Inflammatory macrophage treated with lipopolysaccharide for 4 hours (primary cell): ENCODE results near the gene MBP.

ENCODE experiments used
- DNase-seq: peaks from one replicate; pipeline ENCODE4 v3.0.0-alpha.2; 2020

The MBP gene

DNA sequence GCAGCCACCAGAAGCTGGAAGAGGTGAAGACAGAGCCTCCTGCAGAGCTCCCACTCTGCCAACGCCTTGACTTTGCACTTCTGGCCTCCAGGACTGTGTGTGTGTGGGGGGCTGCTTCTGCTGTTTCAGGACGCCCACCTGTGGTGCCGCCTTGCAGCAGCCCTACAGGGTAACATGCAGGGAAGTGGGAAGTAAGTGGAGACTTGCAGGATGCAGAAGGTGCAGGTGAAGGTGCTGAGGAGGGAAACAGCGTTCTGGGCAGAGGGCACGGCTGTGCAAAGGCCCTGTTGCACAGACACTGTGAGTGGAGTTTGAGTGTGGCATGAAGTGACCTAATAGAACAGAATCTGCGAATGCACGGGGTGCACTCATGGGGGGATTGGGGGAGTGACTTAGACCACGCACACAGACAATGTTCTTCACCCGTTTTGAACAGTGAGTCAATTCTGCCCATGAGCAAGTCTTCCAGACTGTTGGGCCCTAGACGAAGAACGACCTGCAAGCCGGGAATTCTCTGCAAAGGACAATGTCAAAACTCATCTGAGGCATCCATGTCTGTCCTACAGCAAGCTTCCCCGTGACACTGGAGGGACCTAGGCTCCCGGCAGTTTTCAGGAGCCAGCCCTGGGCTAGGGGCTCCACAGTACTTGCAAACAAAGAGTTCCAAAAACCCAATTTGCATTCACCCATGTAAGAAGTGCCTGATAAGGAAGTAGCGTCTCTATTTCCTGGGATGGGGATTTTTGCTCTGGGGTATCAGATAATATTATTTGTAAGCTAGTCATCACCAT lies 19.0 kb downstream of the MBP start:
- DNase-seq, result no peak

DNA sequence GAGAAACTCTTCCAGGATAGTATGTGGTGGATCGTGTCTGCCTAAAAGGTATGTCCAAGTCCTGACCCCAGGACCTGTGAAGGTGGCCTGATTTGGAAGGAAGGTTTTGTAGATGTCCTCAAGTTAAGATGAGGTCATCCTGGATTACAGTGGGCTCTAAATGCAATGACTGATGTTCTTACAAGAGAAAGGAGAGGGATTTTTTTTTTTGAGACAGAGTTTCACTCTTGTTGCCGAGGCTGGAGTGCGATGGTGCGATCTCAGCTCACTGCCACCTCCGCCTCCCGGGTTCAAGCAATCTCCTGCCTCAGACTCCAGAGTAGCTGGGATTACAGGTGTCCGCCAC lies 19.9 kb downstream of the MBP start:
- peak; percentile 66 for DNase-seq

DNA sequence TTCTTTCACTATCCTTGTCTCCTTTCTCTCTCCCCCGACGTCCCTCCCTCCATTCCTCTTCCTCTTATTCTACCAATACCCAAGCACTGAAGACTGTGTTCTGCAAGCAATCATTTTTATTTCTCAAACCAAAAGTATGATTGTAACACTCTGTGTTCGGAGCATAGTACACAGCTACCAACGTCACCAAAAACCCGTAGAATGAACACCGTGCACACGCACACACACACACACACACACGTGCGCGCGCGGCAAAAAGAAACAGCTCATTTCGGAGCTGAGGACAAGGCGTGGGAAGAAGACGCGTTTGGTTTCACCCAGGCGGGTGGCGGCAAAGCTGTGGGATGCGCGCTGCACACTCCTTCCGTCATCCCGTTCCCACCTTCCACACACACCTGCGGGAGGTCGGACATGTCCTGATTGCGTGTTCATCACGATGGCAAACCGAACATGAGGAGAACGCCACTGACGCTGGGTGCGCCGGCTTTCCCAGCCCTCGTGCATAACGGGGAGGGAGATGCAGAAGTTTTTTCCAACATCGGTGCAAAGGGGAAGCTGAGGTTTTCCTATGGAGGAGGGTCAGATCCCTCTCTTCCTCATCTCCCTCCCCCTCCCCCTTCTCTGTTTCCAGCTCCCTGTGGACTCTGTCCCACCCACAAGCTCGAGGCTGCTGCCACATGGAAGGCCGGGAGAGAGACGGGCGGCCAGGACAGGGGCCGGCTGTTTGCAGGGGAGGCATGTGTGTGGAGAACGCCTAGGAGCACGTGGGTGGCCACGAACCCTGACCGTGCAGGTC lies 20.4 kb downstream of the MBP start:
- DNase-seq, result peak; percentile 84

DNA sequence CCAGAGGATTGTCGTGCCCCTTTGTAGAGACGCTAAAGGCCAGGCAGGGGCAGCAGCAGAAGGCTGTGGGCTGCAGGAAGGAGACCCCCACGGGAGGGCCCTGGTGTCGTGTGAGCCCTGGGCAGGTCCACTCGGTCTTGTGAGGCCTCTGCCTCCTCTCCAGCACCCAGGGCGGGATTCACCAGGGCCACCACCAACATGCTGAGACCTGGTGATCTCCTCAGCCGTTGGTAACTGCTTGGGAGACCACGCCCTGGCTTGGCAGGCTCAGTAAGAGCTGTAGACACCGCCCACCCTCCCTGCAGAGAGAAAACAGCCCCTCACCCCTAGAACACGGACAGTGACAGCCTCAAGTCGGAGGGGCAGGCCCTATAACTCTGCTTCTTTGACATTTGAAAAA lies 21.1 kb downstream of the MBP start:
- peak; percentile 73 for DNase-seq

DNA sequence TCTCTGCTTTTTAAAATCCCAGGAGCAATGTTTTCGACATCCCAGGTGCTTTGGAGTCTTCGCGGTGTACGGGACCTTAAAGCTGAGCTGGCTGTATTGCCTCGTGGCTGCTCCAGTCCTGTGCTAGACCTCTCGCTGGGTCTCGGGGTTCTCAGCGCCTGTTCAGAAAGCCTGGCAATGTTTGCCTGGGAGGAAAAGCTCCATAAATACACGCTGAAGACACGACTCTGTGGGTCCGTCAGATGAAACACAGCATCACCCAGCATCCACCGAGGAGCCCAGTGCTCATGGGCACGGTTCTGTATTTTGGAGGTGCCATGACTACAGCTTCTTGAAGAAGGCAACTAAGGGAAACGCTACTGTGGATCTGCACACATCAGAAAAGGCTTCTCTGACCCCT lies 21.6 kb downstream of the MBP start:
- DNase-seq, result no peak

DNA sequence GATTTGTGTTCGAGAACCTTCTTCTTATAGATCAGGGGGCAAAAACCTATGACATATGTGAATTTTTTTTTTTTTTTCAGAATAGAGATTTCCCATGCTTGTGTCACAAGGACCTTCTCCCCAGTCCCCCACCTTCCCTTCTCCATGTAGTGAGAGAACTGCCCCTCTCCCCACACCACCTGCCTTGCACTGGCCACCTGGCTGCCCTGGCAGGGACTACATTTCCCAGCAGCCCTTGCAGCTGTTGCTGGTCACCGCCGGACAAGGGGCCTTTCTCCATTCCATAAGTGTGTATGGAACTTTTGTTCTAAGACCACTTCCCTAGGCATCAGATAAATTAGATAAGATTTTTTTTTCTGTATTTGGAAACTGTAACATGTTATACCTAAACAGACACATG lies 22.2 kb downstream of the MBP start:
- DNase-seq, result no peak

DNA sequence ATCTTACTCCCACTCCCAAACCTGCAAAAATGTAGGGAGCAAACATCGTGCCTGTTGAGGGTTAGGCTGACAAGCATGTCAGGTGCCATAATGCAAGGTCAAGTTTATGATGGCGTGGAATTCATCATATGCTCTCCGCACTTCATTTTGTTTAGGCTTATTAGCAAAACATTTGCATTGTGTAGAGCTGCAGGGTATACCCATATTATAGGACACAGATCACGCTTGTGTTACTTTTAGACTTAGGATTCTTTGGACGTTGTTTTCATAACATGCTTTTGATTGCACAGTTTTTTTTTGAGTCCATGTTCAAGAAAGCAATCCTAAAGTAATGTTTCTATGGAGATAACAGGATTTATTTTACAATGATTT lies 22.9 kb downstream of the MBP start:
- DNase-seq, result no peak

DNA sequence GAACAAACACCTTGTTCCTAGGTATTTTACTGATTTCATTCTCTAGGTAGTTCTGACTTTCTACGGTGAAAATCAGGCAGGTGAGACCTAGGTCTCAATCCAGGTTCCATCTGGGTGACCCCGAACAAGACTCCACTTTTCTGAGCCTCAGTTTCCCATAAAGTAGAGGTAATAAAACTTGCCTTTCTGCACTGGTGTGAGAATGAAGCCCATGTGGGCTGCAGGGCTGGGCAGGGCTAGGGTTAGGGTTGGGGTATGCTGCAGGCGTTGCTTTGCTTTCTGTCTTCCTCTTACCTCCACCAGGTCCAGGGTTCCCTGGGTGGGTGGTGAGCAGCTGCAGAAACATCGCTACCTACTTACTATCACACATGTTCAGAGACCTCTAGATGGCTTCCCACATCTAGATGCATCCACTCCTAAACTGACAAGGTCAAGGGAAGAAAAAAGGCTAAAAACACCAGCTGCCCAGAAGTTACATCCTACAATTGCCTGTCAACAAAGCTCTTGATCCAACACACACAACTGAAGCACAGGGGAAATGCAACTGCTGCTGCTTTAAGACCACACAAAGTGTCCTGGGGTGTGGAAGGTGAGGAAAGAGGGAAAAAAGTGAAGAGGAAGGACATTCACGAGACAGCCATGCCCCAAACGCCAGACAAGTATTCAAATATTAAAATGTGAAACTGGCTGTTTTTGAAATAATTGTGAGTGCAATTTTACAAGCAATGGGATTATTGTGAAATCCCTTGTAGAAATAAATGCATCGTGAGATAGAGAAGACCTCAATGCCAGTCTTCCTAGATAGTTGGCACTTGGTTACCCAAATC lies 23.5 kb downstream of the MBP start:
- peak; percentile 71 for DNase-seq

DNA sequence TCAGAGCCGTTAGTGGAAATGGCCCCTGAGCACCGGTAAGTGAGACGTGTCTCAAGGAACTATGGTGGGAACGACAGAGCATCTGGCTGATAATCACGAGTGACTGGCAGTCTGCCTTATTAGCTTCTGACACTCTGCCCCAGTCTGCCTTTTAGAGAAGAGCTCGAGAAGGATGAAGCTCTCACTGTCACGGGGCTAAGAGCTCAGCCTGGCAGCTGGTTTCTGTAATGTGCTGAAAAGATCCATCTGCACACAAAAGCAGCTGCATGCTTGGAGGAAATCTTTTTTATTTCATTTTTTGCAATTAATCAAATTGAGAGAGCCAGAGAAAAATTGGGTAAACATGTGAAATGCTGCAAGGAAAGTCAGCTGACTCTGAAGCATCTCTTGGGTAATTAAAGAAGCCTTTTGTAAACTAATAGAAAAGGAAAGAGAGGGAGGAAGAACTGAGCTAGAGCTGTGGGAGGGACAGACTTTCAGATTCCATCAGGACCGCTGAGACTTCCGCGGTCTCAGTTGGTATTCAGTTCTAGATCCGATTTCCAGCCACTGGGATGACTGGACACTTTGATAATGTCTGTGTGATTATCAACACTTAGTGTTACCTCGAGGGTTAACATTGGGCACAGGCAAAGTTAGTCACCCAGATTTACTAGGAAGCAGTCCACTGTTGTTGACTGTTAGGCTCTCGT lies 24.4 kb downstream of the MBP start:
- DNase-seq, result peak; percentile 96

DNA sequence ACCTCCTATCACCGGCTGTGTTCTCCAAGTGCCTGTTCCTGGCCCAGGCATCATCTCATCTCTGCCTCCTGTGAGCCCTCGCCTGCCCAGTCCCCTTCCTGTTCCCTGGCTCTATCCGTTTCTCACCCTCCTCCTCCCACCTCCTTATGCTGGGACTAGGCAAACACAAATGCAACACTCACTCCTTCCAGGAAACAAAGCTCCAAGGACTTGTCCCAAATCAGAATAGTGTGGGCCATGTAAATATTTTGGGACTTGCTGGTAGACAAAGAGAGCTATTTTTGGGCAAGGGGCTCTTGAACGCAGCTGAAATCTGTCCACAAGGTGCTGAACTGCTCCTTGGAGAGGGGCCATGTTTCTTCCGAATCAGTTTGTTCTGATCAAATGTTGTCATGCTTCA lies 25.3 kb downstream of the MBP start:
- no peak for DNase-seq

DNA sequence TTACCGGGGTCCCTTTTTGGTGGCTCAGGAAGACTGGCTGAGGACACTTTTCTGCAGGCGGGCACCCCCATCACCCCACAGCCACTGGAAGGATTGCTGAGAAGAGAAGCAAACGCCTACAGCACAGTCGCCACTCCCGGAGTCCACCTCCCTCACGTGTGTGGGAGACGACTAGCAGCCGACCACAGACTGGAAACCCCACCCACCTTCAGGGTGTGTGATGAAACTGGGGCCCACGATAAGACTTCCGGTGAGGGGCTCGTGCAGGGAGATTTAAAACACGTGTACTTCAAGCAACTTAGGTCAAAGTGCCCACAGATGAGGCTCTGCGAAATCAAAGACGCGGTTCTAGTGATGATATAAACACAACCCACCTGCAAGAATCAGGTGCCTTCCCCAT lies 26.3 kb downstream of the MBP start:
- no peak for DNase-seq

DNA sequence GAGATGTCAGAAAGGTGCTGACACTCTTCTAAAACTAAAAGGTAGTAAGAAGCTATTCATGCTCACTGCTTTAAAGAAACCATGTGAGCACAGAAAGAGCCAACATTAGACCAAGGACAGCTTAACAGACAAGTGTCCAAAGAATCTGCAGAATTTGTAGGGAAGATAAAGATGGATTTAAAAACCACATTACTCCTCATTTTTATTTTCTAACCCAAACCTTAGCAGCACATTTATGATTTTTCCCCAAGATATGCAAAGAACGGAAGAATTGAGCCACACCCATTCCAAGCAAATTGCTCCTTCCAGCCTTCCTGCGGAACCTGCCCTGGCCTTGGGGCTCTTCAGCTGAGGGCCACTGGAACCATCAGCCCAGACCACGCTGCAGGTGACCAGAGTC lies 26.9 kb downstream of the MBP start:
- DNase-seq, result no peak

DNA sequence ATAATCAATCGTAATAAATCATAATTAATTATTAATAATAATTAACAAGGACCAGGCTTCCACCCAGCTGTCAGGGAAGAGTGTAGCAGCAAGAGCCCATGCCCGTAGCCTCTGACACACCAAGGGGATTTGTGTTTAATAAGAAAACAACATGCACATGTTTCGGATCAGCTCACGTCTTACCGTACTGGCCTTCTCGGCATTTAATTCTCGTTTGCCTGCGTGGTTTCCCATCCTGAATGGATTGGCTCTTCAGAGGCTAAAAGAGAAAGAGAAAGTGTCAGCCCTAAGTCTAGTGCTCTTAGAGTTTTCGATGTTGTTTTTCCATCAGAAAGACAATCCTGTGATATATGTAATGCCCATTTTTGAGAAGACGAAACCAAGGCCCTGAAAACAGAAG lies 27.6 kb downstream of the MBP start:
- peak; percentile 50 for DNase-seq

DNA sequence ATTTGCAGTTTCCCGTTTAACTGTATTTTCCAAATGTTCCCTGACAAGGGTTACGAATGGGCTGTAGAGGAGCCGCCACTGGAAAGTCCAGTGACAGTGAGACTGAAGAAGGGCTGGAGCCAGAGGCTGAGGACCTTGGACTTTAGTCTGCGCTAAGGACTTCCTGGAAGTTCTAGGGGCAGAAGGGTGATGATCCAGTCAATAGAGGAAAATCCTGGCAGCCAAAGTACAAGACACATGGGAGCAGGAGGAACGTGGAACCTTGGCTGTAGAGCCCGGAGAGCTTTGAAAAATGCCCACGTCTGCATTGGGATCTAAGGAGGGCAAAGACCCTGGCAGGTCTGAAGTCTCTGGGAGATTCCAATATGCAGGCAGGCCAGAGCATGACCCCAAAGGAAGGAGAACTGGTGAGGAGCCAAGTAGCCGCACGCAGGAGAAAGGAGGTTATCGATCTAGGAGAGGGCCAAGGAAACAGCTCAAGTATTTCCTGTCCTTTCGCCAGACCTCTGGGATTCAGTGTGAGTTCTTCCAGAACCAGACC lies 28.5 kb downstream of the MBP start:
- no peak for DNase-seq

DNA sequence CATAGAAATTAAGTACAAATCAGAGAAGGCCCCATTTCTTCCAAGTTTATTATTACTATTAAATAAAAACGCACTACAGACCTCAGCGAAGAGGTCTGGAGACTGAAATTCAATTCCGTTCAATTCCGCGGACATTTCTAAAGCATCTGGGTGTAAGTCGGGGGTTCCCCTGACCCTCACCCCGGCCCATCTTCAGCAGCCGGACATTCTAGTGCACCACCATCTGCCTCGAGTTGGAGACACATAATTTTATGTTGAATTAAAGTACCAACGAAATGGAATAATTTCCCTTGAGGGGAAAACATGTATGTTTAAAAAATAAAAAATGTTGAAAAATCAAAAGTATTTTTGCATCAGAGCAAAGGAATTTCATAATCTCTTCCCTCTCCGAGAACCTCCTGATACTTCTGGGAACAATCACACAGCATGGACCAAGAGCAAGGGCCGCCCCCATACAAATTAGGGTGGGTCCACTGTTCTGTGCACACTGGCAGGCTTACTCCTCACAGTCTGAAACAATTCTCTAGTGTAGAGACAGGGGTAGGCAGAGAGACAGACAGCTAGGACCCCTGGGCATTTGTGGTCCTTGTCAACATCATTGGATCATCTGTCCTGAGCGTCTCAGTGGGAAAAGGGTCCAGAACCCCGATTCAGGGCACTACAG lies 29.3 kb downstream of the MBP start:
- no peak for DNase-seq

DNA sequence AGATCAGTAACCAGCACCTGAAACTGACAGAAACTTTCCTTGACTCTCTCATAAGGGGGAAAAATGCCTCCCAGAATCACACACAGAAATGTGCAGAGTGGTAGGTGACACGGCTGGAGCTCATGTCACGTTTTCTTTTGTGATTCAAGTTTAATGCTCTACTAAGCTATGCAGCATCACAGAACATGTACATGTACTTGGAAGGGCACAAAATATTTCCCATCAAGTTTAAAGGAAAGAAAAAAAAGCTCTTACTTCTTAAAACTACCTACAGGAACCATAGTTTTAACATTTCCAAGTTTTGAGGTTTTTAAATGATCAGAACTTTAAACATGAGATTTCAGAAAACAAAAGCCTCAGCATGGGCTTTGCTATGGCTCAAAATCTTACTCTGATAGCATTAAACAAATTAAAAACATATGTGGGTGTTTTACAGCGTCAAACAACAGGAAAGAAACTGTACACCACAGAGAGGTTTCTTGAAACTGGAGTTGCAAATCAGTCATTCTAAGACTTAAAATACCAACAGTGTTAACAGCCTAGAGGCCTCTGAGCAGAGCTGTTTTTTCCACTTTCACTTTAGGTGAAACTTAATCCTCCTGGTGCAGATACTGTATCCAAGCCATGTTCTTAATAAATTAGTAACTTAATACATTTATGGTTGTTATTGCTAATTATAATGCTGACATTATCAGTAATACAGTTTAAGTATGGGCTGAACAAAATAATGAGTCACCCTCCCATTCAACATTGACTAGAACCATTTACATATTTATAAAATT lies 30.1 kb downstream of the MBP start:
- DNase-seq, result peak; percentile 69

DNA sequence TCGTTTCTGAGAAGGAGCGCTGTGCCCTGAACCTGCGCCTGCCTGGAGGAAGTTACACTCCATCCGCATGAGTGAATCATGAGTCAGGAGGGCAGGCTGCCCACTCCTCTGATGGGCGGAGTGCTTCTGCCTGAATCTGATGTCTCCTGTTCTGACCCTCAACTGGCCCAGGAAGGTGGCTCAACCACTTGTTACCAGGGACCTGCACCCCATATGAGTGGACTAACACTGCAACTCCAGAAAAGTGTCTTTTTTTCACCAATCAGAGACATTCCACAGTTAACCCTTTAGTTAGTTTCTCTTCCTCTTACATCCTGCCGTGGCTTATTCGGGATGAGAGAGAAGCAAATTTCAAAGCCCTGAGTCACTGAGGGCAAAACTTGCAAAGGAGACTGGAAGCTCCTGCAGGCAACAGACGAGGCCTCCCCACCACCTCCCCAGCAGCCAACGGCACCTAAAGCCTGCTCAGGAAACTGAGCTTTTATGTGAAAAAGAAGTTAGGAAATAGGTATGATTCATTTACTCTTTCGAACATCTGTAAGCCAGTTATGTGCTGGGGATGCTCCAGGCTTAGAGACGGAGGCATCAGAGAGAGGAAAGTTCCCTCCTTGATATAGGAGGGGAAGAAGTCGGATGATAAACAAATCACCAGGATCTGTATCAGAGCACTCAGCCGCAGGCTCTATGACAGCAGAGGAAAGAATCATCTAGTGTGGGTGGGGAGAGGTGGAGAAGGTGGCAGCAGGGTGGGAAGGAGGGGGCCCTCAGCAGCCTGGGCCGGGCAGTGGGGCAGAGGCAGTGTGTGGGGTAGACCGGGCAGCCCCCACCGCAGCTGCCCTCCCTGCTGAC lies 30.9 kb downstream of the MBP start:
- peak; percentile 88 for DNase-seq

DNA sequence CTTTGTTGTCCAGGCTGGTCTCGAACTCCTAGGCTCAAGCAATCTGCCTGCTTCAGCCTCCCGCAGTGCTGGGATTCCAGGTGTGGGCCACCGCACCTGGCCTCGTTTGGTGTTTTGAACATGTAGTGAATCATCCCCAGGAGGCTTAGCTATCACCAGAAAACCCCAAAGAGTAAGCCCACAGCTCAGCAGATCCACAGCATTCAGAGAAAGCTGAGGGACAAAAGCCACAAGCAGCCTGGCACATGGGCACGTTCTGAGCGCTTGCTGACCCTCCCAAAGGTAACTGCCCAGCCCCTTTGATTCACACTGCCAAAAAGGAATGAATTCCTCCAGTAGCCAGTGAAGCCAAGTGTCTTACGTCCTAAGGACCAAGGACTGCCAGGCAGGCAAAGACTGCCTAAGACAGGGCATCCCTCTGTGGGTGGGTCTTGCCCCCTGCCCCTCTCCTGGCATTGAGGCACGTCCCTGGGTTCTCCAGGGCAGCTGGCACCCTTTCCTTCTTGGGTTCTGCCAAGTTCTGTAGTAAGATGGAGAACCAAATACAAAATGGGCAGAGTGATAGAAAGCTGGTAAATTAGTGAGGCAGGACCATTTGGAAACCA lies 31.7 kb downstream of the MBP start:
- no peak for DNase-seq

DNA sequence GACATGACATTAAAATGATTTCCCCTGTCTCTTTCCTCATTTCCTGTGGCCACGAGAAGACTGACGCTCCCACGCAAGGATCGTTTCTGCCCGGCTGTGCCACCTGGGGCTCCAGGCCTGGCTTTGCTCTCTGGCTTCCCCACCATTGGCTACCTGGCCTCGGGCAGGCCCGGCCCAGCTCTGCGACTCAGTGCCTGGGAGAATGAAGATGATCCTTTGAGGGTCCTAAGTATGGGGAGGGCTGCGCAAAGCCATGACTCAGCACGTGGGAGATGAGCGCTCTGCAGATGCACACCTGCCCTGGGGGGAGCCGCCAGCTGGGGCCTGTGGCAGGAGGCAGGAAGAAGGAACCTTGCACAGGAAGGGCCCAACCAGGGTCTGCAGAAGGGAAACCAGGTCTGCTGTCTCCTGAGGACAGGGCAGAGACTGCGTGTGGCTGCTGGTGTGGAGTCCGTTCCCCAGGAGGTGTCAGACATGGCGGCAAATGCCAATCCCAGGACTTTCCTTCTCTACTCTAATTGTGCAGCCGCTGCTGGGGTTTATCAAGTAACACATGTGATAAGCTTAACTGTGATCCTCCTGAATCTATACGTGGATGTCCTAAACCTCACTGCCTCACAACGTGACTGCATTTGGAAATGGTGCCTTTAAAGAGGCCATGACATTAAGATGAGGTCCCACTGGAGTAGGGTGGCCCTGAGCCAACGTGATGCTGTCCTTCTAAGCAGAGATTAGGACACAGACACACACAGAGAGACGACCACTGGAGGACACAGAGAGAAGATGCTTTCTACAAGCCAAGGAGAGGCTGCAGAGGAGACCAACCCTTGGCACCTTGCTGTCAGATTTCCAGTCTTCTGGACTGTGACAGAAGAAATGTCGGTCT lies 32.9 kb downstream of the MBP start:
- DNase-seq, result peak; percentile 56
